ENCODE measurements around the gene SUSD2.
"Not testable (repeated sequence)": the region's sequence is repeated elsewhere in the genome, so short reads cannot be mapped to it uniquely, and the experiment has no call there.

SUSD2 gene

DNA sequence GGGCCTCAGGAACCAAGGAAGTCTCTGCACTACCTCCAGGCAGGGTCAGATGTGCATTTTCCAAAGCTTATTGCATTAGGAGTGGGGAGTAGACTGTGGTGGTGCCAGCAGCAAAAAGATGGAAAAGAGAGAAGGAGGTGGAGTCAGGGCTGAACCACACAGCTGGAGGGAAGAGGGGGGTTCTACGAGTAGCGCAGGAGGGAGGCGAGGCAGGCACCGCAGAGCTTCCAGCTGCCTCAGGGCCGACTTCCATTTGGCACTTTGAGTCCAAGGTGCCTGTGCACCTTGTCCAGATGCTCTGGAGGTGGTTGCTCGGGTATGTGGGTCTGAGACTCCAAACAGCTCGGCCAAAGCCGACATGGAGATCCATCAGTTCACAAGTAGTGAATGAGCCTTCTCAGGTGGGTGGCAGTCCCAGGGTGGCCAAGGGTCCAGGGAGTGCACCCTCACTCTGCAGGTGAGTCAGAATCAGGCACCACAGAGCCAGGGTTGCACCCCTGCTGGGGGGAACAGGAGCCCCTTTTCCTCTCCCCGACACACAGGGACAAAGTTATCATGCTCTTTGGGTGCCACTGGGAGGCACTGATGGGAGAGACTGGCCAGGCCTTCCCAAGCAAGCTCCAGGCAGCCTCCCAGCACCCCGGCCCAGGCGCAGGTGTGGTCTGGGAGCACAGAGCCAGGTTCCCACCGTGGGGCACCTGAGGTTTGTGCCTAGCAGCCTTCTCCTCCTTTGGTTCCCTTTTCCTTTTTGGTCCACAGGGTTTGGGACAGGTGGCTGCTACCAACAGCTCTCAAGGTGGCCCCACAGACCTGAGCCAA is 33.4 kb downstream of the SUSD2 start:
- no peak for DNase-seq (ENCODE audit: low read depth)

GRCh38 chr22:24216541-24217209 is 35.4 kb downstream of the SUSD2 start:
- no peak for DNase-seq (ENCODE audit: low read depth)

- DNase-seq (ENCODE audit: low read depth) = no peak
Measured at GRCh38 chr22:24217384-24217783, 36.1 kb downstream of the SUSD2 start.

GRCh38 chr22:24219750-24220149 is 38.5 kb downstream of the SUSD2 start:
- DNase-seq (ENCODE audit: low read depth) = no peak

DNA sequence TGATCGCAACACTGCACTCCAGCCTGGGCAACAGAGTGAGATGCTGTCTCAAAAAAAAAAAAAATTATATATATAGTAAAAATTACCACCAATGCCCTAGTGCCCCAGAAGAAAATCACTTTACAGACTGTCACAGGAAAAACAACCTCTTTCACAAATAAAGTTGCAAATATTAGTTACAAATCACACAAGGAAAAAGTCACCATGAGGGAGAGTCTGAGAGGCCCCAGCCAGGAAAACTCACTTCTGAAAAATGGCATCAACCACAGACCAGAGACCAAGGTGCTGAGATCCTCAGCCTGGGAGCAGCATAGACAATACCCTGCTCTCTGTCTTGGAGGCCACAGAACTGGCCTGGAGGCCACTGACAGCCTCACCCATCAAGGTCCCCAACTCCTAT is 43.2 kb downstream of the SUSD2 start:
- DNase-seq (ENCODE audit: low read depth) = no peak

DNA sequence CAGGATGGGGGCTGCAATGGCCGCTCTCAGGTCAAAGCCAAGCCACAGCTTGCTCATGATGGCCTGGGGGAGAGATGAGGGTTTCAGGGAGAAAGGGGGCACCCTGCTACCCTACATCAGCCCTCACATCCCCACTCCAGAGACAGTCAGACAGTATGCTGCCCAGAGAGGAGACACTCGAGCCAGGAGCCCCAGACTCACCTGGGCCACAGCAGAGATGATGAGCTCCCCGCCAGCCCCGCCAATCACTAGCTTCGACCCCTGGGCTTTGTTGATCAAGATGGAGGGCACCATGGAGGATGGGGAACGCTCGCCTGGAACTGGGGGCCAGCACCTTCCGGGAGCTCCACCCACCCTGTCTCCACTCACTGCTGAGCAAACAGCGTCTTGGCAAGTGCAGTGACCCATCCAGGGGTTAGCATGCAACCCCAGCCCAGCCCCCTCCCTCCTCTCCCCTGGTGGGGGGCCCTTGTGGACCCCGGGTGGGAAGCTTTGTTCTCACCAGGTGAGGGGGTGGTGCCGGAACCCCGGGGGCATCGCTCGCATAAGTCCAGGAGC is 43.8 kb downstream of the SUSD2 start:
- DNase-seq (ENCODE audit: low read depth) = no peak

DNA sequence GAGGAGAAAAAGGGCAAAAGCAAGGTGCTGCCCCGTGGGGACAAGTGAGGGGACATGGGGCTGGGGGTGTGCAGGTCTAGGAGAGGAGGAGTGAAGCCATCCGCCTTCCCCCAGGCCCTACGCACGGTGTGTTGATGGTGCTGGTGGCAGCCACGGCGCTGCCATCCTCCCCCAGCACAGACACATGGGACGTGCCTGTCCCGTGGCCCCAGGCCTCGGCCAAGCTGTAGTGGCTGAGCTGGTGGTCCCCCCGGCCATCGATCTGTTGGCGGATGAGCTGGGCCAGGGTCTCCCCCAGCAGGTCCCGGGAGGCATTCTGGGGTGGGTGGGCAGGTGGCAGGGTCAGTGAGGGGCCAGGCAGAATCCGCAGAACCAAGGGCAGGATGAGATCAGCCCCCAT is 44.7 kb downstream of the SUSD2 start:
- no peak for DNase-seq (ENCODE audit: low read depth)

DNA sequence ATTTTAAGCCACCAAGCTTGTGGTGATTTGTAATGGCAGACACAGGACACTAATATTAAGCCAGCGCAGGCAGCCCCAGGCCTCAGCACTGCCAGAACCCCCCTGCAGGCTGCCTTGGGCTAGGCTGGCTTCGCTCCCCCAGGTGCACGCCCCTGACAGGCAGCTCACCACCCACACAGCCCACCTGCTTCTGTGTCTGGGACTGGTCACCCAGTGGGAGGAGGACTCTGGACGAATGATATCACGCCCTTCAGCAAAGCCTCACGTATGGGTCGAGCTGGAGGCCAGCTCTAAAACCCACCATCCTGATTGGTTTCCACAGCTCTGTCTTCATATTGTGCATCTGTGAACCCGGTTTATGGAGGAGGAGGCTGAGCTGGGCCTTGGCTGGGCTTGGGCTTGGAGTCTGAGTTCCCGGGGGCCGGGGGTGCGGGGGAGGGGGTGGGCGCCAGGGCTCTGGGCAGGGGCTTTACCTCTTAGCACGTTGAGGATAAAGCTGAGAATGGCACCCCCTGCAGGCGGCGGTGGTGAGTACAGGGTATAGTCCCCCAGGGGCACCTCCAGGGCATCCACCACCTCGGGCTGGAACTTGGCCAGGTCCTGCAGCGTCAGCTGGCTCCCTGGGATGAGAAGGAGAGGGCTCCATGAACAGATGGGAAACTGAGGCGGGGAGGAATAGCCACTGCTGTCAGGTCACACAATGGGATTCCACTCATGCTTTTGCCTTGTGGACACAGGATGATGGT is 49.8 kb downstream of the SUSD2 start:
- DNase-seq (ENCODE audit: low read depth) = no peak

DNA sequence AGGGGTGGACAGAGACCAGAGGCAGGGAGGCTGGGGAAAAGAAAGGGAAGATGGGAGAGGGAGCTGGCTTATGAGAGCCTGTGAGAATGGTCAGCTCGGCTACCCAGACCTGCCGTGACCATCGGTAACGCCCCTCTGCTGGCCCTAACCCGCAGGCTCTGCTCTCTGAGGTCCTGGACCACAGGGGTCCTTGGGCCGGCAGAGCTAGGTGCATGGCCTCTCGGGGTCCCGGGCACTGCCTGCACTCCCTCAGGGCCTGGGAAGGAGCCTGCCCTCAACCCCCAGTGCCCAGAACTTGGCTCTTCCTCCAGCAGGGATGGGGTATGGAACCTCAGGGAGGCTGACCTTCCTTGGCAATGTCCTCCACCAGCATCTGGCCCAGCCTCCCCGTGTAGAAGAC is 50.4 kb downstream of the SUSD2 start:
- DNase-seq (ENCODE audit: low read depth) = no peak

DNA sequence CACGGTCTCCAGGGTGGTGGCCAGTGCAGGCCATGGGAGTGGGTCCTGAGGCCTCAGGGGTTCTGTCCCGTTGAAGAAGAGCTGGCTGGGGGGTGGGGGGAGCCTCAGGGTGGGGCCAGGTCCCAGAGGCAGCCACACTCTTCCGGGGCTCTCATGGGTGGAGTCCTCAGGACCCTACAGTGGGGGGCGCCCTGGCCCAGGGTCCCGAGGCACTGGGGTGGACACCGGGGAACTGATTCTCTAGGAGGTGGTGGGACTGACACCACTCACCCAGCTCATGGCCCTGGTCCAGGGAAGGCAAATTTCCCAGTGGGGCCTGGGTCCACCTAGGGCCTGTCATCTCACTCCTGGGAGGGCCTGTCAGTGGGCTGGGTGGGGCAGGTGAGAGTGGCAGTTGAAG is 50.8 kb downstream of the SUSD2 start:
- no peak for DNase-seq (ENCODE audit: low read depth)

DNA sequence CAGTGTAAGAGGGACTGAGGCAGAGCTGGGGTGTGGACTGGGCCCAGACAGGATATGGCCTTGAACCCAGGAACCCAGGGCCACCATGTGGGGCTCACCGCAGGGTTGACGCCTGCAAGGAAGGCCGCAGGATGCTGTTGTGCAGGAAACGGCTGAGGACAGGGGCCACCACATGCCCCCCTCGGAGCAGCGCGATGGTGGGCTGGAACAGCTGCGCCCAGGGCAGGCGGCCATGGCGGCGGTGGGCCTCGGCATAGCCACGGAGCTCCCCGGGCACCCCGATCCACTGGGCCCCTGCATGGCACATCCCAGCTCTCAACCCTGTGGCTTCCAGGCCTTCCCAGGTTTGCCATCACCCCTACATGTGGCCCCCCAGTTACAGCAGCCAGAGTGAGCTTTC is 51.4 kb downstream of the SUSD2 start:
- DNase-seq (ENCODE audit: low read depth) = no peak

DNA sequence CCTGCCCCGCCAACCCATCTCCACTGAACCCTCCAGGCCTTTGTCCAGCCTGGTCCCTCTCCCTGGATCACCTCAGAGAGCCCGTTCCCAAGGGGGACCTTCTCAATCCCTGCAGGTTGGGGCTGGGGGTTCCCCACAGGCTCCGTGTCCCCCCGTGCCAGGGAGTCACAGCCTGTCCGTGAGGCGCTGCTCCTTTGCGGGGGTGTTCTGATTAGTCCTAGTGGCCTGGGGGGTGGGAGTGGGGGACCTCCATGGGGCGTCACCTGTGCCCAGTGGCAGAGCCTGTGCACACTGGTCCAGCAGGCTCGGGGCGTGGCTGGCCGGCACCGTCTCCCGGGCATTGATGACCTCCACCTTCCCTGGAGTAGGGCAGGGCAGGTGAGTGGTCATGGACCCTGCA is 51.9 kb downstream of the SUSD2 start:
- no peak for DNase-seq (ENCODE audit: low read depth)

- DNase-seq (ENCODE audit: low read depth) = no peak
Measured at GRCh38 chr22:24233816-24234215, 52.5 kb downstream of the SUSD2 start.

- no peak for DNase-seq (ENCODE audit: low read depth)
Measured at GRCh38 chr22:24235315-24235714, 54.0 kb downstream of the SUSD2 start.

DNA sequence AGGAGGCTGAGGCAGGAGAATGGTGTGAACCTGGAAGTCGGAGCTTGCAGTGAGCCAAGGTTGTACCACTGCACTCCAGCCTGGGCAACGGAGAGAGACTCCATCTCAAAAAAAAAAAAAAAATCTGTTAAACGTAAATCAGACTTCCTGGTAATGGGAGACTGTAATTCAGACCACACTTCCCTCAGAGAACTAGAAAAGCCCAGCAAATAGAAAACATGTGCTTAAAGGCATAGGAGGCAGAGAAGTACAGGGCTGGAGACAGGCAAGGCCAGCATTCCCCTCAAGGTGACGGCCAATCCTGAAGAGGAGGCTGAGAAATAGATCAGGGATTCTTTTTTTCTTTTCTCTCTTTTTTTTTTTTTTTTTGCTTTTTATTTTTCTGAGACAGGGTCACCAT is 55.4 kb downstream of the SUSD2 start:
- DNase-seq (ENCODE audit: low read depth) = no peak

DNA sequence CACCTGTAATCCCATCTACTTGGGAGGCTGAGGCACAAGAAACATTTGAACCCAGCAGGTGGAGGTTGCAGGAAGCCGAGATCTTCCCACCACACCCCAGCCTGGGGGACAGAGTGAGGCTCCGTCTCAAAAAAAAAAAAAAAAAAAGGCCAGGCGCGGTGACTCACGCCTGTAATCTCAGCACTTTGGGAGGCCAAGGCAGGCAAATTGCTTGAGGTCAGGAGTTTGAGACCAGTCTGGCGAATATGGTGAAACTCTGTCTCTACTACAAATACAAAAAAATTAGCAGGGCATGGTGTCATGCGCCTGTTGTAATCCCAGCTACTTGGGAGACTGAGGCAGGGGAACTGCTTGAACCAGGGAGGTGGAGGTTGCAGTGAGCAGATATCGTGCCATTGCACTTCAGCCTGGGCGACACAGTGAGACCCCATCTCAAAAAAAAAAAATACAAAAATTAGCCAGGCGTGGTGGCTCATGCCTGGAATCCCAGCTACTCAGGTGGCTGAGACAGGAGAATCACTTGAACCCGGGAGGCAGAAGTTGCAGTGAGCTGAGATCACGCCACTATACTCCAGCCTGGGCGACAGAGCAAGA is 56.9 kb downstream of the SUSD2 start:
- not testable (repeated sequence) for DNase-seq (ENCODE audit: low read depth)
